Stimulated activated CD4-positive, alpha-beta T cell treated with anti-CD3 and anti-CD28 coated beads, Interleukin-15, amount 100 ng/mL, for 24 hours (primary cell): ENCODE data around the gene NQO2.
A peak's percentile ranks its signal among the peaks of the same experiment; 100 is the strongest.
"Not testable (repeated sequence)": the region's sequence is repeated elsewhere in the genome, so short reads cannot be mapped to it uniquely, and the experiment has no call there.

Experiments used
- DNase-seq: peaks from one replicate; pipeline ENCODE4 v3.0.0-alpha.2; 2020

NQO2 gene

DNA sequence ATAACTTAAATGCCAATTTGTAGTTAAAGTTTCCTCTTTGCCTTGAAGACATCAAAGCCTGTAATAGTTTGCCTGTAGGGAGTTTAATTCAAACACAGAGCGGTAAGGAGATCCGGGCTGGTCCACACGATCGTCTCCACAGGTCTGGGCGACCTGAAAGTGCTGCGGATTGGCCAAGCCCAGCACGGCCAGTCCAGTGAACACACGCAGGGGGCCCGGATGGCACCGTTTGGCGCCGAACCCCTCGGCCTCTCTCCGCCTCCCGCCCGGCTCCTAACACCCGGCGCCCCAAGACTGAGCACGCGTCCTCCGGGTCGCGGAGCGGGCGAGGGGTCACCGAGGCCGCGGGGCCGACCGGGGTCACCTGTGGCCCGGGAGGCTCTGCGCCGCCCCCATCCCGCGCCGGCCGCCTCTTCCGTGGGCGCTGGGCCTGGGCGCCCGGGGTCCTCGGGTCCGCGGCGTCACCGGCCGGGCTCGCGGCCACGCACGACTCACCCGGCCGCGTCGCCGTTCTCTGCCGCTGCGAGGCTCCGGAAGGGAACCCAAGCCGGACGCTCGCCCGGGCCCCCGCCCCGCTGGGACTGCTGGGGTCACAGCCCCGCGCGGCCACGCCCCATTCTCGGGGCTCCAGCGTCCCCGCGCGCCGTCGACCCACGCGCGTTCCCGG lies 28.8 kb upstream of the NQO2 start:
- DNase-seq = peak; percentile 75

DNA sequence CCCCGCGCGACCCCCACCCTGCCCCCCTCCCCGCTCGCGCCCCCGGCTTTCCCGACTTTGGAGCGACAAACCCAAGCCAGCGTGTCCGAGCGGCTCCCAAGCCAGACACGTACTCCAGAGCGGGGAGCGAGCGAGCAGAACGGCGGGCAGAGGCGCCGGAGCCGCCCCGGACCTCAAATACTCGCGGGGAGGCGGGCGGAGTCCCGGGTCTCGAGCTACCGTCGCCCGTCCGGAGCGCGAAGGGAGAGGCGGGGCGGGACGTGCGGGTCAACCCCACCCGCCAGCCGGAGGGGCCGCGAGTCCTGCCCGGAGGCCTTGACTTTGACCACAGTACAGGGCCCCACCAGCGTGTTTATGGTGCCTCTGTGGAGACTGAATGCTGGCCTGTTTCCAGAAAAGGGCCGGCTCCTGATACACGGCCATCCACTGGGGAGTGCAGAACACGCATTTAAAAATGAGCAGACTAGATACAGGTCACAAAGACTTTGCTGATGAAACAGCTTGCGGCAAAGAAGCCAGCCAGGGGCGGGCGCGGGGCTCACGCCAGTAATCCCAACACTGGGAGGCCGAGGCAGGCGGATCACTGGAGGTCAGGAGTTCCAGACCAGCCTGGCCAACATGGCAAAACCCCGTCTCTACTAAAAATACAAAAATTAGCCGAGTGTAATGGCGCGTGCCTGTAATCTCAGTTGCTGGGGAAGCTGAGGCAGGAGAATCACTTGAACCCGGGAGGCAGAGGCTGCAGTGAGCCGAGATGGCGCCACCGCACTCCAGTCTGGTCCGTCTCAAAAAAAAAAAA lies 28.1 kb upstream of the NQO2 start, which contains the start of gene SERPINB6:
TSS of gene SERPINB6 (minus strand) at position 148 of the 799 bp plus-strand sequence. CDS start 12,235 bp downstream, outside the sequence.
- DNase-seq = peak; percentile 58

DNA sequence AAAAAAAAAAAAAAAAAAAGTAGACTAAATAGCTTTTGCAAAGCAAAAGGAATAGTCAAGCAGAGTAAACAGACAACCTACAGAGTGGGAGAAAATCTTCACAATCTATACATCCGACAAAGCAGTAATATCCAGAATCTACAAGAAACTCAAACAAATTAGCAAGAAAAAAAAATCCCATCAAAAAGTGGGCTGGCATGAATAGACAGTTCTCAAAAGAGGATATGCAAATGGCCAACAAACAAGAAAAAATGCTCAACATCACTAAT lies 27.5 kb upstream of the NQO2 start:
- not testable (repeated sequence) for DNase-seq

DNA sequence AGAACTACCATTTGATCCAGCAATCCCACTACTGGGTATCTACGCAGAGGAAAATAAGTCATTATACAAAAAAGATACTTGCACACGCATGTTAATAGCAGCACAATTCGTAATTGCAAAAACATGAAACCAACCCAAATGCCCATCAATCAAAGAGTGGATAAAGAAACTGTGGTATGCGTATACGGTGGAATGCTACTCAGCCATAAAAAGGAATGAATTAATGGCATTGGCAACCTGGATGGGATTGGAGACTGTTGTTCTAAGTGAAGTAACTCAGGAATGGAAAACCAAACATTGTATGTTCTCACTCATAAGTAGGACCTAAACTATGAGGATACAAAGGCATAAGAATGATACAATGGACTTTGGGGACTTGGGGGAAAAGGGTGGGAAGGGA lies 27.0 kb upstream of the NQO2 start:
- DNase-seq = not testable (repeated sequence)

DNA sequence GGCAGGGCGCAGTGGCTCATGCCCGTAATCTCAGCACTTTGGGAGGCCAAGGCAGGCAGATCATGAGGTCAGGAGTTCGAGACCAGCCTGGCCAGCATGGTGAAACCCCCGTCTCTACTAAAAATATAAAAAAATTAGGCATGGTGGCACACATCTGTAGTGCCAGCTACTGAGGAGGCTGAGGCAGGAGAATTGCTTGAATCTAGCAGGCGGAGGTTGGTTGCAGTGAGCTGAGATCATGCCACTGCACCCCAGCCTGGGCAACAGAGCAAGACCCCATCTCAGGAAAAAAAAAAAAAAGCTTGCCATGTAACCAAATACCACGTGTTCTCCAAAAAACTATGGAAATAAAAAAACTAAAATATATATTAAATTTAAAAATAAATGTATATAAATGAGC lies 26.5 kb upstream of the NQO2 start:
- DNase-seq = not testable (repeated sequence)

DNA sequence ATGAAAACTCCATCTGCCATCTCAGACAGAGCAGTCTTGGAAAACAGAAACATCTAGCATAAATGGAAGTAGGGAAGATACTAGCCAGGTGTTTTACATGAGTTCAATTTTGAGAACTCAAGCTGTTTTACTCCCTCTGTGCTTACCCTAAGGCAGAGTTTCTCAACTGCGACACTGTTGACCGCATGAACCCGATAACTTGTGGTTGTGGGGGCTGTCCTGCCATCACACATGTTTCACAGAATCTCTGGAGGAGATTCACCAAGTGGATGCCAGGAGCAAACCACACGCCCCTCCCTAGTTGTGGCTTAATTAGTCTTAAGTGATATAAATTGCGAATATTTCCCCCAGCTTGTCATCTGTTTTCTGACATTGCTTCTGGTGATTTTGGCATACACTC lies 26.0 kb upstream of the NQO2 start:
- DNase-seq = no peak

DNA sequence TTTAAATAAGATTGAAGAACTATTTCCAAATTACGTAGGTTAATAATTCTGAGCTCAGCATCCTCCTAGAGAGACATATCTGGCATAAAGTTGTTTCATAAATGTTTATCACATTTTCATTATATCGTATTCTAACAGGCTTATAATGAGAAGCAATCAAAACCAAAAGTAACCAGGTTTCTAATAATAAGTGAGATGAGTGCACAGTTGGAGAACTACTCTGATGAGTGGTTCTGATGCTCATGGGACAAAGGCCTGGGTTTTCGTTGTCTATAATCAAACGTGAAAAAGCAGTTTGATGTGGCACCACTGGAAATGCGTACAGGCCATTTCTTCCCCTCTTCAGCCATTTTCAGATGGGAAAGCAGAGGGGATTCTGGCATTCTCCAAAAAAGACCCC lies 23.6 kb upstream of the NQO2 start:
- DNase-seq = no peak

DNA sequence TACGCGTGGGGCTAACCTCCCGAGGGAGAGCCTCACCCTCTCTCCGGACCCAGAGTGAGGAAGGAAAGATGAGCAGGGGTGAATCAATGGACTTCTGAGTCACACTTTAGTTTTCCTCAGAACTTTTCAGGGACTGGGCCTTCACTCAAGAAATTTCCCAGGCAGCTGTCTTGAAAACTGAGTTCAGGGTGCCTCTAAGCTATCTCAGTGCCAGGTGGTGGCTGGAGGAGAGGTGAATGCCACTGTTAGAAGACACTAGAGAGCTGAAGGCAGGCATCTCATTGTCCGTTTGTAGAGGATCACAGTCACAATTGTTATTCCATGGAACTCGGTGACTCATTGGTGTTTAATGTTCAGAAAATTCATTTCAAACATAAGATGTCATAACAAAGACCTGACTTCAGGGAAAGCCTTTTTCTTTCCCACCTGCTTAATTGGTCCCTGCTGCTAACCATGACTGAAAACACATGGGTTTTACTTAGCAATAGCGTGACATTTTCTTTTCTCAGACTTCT lies 23.1 kb upstream of the NQO2 start:
- DNase-seq = peak; percentile 17

DNA sequence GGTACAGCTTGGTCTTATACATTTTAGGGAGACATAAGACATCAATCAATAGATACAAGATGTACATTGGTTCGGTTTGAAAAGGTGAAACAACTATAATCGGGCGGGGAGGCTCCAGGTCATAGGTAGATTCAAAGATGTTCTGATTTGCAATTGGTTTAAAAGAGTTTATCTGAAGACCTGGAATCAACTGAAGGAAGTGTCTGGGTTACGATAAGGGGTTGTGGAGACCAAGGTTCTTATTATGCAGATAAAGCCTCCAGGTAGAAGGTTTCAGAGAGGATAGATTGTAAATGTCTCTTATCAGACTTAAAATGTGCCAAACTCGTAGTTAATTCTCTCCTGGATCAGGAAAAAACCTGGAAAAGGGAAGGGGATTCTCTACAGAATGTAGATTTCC lies 22.4 kb upstream of the NQO2 start:
- DNase-seq = no peak

DNA sequence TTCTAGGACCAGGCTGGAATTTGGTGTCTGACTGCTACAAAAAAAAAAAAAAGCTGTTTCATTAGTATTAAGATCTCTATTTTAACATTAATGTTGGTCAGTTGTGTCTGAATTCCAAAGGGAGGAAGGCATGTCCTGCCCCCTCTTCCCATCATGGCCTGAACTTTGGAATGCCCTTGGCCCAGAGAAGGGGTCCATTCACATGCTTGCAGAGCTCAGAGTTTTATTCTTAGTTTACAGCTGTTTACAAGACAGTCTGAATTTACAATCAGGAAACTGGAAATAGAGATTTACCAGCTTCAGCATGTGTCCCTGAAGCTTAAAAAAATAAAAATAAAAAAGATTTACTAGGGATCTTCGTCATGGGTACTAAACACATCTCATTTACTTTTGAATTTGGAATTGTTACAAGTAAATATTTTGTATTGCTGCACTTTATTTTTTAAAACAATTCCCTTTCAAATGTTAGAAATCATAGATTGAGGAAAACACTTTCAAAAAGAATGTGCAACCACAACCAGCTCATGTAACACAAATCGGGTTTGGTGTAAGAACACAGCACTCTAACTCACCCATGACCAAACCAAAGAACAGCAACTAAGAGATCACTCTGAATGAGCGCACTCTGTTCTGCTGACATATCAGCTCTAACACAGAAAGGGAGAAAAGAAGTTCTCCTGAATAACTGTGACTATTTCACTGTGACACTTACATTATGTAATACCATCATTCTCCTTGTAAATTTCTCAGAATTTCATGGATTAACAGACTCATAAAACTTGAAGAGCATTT lies 21.7 kb upstream of the NQO2 start:
- DNase-seq = no peak

DNA sequence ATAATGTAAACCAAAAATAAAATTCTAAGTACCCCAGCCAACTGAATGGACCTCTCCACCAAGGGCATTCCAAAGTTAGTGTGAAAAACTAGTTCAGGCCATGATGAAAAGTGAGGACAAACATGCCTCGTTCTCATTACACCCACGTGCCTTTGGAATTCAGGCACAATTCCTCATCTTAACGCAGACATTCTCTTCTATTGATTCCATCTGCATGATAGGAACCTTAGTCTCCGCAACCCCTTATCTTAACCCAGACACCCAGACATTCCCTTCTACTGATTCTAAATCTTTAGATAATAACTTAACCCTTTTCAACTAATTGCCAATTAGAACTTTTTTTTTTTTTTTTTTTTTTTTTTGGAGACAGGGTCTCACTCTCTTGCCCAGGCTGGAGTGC lies 20.8 kb upstream of the NQO2 start:
- no peak for DNase-seq

DNA sequence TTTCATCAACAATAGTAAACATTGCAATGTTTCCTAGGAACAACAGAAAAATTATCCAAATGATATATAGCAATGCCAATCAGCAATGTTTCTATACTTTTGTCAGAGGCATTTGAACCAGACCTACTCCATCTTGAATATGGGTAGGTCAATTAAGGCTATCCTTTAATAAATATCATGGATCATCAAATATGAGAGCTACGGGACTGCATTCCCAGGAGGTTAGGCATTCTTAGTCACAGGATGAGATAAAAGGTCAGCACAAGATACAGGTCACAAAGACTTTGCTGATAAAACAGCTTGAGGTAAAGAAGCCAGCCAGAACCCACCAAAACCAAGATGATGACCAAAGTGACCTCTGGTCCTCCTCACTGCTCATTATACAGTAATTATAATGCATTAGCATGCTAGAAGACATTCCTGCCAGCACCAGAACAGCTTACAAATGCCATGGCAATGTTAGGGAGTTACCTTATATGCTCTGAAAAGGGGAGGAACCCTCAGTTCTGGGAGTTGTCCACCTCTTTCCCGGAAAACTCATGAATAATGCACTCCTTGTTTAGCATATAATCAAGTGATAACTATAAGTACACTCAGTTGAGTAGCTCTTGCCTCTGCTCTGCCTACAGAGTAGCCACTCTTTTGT lies 19.8 kb upstream of the NQO2 start:
- no peak for DNase-seq

DNA sequence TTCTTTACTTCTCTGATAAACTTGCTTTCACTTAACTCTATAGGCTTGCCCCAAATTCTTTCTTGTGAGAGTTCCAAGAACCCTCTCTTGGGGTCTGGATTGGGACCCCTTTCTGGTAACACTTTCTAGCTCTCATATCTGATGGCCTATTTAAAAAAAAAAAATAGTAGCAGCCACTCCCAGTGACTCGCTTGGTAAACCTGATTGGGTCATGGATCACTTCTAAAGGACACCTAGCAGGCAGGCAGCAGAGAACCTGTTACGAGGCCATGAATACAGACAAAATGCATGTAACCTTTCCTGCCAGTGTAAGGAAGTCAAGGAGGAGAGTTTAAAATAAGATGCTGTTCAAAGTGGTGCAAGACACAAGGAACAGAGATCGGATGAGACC lies 19.2 kb upstream of the NQO2 start:
- DNase-seq = no peak

DNA sequence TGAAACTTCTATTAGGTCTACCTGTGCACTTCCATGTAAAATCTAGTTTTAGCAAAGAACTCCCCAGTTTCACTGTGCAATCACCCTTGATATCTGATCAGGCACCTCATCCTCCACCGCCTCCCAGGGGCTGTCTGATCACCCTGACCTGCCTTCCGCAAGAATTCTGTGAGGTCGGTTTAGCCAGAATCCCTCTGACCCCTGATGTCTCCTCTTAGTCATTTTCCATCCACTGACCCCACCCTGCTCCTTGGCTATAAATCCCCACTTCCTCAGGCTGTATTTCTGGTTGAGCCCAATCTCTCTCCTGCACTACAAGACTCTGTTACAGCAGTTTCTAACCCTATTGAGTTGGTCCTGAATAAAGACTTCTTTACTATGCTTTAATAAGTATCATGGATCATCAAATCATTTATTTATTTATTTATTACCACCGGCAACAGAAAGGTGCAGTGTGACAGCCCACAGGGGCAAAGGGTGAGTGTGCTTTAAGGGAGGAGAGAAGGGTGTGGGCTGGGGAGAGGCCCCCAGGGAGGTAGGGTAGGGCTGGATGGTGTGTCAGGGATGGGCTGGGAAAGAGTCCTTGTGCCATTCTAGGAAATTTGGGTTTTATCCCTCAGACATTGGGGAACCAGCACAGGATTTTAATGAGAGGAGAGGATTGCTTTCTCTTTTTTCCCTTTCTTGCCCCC lies 17.1 kb upstream of the NQO2 start:
- no peak for DNase-seq

DNA sequence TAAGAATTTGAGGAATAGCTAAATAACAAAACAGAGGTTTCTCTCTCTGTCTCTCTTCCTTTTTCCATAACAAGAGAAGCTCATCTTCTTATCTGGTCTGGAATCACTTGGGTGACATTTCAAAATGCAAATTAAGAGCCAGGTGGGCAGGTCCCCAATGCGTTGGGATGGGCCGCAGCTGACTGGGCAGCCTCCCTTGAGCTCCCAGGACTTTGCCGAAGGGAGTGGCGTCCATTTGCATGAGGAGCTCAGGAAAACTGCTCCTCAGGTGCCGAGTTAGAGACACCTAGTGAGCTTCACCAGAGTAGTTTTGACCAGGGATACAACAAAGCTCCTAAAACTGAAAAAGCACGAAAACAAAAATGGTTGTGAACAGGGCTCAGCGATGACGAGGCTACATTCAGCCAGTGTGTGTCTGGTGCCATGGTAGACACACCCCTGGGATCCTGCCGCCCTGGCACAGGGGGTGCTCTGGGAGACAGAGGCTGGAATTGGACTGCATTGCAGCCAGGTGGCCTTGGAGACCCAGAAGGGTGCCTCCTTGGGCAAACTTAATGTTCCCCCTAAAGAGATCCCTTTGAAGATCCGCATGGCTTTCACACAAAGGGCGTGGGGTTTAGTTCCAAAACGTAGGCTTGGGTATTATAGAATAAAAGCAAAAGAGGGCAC lies 14.8 kb upstream of the NQO2 start:
- DNase-seq = no peak

DNA sequence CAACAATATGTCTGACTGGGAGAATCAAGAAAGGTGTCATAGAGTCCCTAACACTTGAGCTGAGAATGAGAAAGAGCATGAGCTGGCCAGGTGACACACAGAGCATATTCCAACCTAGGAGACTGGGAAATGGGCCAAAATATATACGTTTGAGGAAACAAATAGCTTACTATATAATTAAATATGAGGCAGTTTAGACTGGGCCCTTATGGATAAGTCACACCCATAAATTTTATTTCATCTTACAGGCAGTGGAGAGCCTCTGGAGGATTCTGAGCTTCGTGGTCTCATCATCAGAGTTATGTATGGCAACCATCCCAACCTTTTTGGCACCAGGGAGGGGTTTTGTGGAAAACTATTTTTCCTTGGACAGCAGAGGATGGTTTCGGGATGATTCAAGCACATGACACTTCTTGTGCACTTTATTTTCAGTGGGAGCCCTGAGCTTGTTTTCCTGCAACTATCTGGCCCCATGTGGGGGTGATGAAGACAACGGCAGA lies 12.9 kb upstream of the NQO2 start:
- DNase-seq = no peak

DNA sequence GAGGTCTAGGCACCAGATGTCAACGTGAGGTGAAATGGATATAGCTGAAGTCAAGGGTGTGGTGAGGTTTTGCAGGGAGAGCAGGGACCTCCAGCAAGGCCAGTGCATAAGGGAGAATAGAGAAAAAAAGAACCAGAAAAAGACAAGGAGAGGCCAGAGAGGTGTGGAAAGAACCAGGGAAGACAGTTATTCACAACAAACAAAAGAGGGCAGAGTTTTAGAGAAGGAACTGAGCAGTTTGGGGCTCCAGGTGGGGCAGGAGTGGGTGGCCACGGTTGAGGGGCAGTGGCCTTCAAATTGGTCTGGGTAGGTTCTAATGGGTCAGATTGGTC lies 11.6 kb upstream of the NQO2 start:
- no peak for DNase-seq

DNA sequence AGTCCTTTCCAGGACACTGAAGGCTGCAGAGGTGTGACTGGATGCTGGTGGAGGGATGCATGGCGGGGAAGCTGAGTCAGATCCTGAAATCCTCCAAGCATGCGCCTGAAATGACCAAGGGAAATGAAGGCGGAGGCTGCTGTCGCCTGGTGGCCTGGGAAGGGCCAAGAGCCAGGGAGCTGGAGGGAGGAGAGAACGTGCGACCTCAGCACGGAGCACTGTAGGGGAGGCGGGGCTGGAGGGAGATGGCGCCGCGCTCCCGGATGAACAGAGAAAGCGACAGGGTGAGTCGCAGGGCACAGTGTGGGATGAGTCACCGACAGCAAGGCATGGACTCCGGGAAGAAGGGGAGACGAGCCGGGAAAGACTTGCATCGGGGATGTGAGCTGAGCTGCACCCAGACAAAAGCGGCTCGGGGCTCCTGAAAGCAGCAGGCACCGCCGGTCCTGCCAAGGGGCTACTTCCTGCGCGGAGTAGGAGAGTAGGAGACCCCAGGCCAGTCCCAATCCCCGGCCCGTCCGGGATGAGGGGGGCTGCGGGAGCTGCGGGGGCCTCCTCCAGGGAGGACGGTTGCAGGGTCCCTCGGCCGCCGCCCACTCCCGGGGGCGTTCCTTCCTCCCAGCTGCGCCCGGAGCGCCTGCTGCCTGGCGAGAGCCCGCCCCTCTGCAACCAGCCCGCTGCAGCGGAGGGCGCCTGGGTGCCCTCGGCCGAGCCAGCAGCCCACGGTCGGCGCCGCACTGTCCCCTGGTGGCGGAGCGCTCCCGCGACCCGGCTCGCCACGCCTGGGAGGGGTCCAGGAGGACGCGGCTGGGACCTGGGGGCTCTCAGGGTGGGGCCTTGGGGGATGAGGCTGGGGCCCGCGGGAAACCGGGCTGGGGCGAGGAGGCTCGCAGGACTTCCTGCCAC lies 11.0 kb upstream of the NQO2 start:
- DNase-seq = peak; percentile 85

DNA sequence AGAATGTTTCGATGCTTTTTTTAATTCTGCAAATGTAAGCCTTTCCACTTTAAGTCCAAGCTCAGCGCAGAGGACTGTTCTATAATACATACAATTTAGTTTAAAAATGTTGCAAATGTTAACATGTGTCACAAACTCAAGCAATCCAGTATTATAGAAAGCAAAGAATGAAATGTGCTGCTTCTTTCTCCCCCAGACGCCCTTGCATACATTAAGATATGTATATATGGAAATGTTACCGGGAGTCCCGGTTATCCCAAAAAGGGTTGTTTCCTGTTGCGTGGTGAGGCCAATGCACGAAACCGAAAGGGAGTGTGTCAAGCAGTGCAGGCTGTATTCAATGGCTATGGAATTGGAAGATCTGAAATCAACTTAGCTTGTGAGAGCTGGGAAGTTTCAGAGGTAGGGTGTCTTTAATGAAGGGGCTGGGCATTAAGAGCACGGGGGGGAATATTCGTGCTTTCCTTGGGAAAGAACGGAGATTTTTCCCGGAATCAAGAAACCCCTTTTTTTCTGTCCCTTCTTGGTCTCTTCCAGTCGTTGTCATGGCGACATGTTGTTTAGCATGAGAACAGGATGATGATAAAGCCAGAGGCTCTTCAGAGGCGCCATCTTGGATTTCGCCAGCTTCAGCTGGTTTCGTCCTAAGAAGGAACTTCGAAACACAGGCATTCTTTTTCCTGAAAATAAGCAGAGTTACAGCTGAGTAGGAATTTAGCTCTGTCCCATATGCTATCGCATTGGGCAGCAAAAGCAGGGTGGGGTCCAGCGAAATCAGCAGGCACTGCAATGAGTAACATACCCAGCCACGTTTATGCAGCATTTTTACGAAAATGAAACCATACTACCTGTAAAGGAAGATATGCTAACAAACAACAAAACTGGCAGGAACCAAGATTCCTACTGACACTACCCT lies 10.1 kb upstream of the NQO2 start:
- peak; percentile 81 for DNase-seq
